HG03565 (cell line): Measurements from ENCODE around the gene ESRRB.
"Not testable (repeated sequence)": the region's sequence is repeated elsewhere in the genome, so short reads cannot be mapped to it uniquely, and the experiment has no call there.

Source experiments
- ATAC-seq: cut with Tn5 transposase; IDR thresholded peaks from one replicate; pipeline ENCODE4 v1.9.1; 2021; ENCODE audit warnings: mild to moderate bottlenecking, moderate library complexity; ENCODE audit not compliant: unreplicated experiment

ESRRB gene

GRCh38 chr14:76536636-76537035 lies 160.7 kb downstream of the ESRRB start:
- not testable (repeated sequence) for ATAC-seq

- ATAC-seq: no peak
Observed at GRCh38 chr14:76537906-76538647, 162.1 kb downstream of the ESRRB start.

DNA sequence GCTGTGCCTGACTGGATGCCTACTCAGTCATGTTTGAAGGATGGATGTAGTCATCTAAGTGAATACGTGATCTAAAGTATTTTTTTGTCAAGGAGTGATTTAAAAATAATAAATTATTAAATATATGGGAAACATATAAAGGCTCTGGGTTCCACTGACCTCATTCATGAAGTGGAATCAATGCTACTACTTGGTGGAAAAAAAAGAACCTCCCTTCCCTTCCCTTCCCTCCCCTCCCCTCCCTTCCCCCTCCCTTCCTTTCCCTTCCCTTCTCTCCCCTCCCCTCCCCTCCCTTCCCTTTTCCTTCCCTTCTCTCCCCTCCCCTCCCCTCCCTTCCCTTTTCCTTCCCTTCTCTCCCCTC lies 162.7 kb downstream of the ESRRB start:
- ATAC-seq: no peak

- ATAC-seq: no peak
Observed at GRCh38 chr14:76539130-76539529, 163.2 kb downstream of the ESRRB start.

GRCh38 chr14:76541594-76542219 lies 165.8 kb downstream of the ESRRB start:
- ATAC-seq: no peak

GRCh38 chr14:76546426-76547221 lies 170.7 kb downstream of the ESRRB start:
- ATAC-seq: no peak

DNA sequence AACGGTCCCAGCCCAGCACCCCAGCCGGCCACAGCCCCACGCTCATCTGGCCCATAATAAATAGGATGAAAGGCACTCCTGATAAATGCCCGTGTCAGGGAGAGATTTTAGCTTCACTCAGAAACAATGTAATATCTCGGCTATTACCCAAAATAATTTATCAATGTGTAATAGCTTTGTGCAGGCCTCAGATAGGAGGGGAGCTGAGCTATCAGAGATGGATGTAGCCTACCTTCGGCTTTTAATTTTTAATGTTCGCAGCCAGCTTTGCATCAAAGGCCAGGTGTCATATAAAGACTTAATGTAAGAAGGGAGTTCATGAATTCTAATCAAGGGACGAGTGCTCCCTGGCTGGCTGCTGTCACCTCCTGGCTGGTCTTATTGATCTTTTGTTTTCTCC lies 171.9 kb downstream of the ESRRB start:
- no peak for ATAC-seq

- ATAC-seq: no peak
Observed at GRCh38 chr14:76550534-76550933, 174.6 kb downstream of the ESRRB start.

DNA sequence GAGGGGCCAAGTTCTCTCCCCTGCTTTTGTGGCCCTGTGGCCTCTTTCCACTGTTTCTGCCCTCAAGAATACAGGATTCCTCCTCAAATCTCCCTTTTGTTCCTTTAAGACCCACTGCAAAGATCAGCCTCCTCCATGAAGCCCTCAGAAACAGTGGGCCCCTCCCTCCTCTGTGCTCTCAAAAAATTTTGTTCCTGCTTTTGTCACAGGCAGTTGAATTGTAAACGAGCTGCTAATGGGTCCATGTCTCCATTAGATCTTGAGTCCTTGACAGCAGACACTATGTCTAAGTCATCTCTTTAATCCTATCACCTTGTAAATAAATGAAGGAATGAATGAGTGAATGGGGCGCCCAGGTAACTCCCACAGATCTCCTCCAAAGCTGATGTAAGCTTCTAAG lies 175.2 kb downstream of the ESRRB start:
- no peak for ATAC-seq
